NT2/D1 (cell line): ENCODE measurements around the gene CCDC171.

Experiments
- YY1 ChIP-seq: IDR thresholded peaks from 2 replicates; pipeline ENCODE4 v1.6.1; 2011; ENCODE audit not compliant: insufficient read length, insufficient read depth
- ZNF274 ChIP-seq: IDR thresholded peaks from 2 replicates; pipeline ENCODE4 v1.6.1; 2011; ENCODE audit warnings: mild to moderate bottlenecking, low read depth, low read length

GRCh38 chr9:15724016-15724415, 171.2 kb downstream of the CCDC171 start:
- TF ChIP-seq YY1 (no peak), ZNF274 (no peak)
